Psoas muscle (tissue), 8 donors: ENCODE results near the gene NRF1. TPM values are rescaled to one million over a fixed set of nuclear protein-coding genes. Genes with fewer than 3 reads are reported as not detected.

Source experiments
- ATAC-seq, 4 donors: fragments of 200-7000 bp; cut with Tn5 transposase; one replicate each; pipeline ENCODE4 v1.9.1; 2020; ENCODE audit warnings: moderate library complexity in 3 of 4, mild to moderate bottlenecking in 2 of 4
- DNase-seq, 2 donors: peaks; one replicate each; pipeline ENCODE4 v3.0.0-alpha.2; 2020
- H3K27ac ChIP-seq: fragments of 200-600 bp; one replicate; pipeline ENCODE4 v1.8.0; 2022
- H3K27me3 ChIP-seq, 3 donors: fragments of 200-600 bp in 1 of 3; one replicate each; pipeline versions ENCODE4 v1.6.1 to v1.8.0; 2013 to 2022; ENCODE audit warnings: low read length in 2 of 3, mild to moderate bottlenecking in 2 of 3, moderate library complexity in 1 of 3; ENCODE audit not compliant: insufficient read depth in 3 of 3
- H3K36me3 ChIP-seq, 2 donors: fragments of 200-600 bp in 1 of 2; one replicate each; pipeline versions ENCODE4 v1.6.1 to v1.8.0; 2013 to 2022; ENCODE audit warnings: low read depth in 1 of 2, mild to moderate bottlenecking in 1 of 2, moderate library complexity in 1 of 2; ENCODE audit not compliant: insufficient read depth in 1 of 2
- H3K4me1 ChIP-seq: fragments of 200-600 bp; one replicate; pipeline ENCODE4 v1.8.0; 2022
- H3K4me3 ChIP-seq: fragments of 200-600 bp; one replicate; pipeline ENCODE4 v1.8.0; 2022; ENCODE audit warnings: mild to moderate bottlenecking
- H3K9me3 ChIP-seq: fragments of 200-600 bp; one replicate; pipeline ENCODE4 v1.8.0; 2022
- CTCF ChIP-seq: fragments of 200-600 bp; IDR thresholded peaks from one replicate; pipeline ENCODE4 v1.8.0; 2022; ENCODE audit warnings: antibody characterized with exemption
- WGBS, 3 donors: extraction: QIAGEN DNeasy Blood & Tissue Kit; methylation state at CpG; one replicate each; pipeline versions ENCODE4 v1.1.6 to v1.1.7; 2013; 5-methylcytosine and 5-hydroxymethylcytosine counted together
- intact Hi-C, 2 donors: fragments of 100-400 bp; cut with DNase I; formaldehyde crosslinking; loops; one replicate each; pipeline versions ENCODE4 v1.11.0 to v1.14.2; 2022
- polyA plus RNA-seq, 3 donors: library from polyadenylated mRNA; stranded (reverse); fragments of 200-250 nt; gene quantifications; one replicate each; pipeline ENCODE4 v1.2.3, GENCODE V29; 2013
- total RNA-seq, 4 donors: library from RNA; stranded (reverse); fragmentation: NEBNext Ultra II Directional in 2 of 4; extraction: Animal tissue kit (Norgen Biotek cat#: 25700) in 2 of 4; gene quantifications; one replicate each; pipeline versions ENCODE4 v1.2.1 to v1.2.4, GENCODE V29; 2021 to 2023
- donor health status: healthy with polysubstance abuse.
- donor health status: DM: no; HTN: no; CAD: no; lungs with moderate emphysema.
- donor health status: Bipolar disorder and iron deficiency.
- donor health status: healthy.
- donor health status: DM: yes; HTN: yes; CAD: no.
- donor health status: DM: no; HTN: no; CAD: no.
- donor health status: DM: no; HTN: no; CAD: no.
- donor health status: DM: yes; HTN: yes; CAD: no.

Gene NRF1
- total and polyA plus RNA-seq, 7 donors = 4.4 to 13.7 (median 10.0) TPM

- H3K9me3 ChIP-seq = no peaks in the 10 kb centered on the region
- no peak overlapping the region for H3K4me3 ChIP-seq
- no peak overlapping the region for H3K27ac ChIP-seq
- WGBS, 3 donors = 81 to 85% (median 82%) methylated on average over 13 to 15 of the region's 15 CpGs
- no peaks in the 10 kb centered on the region for H3K4me1 ChIP-seq
- no peaks in the 10 kb centered on the region for H3K36me3 ChIP-seq
- intact Hi-C loops = no loop called here
- ATAC-seq (no peak), DNase-seq (no peak)
- TF ChIP-seq CTCF = no peak
- H3K27me3 ChIP-seq = peaks cover 0 to 8% (median 4%) of the 10 kb centered on the region in 3 donors
Observed at GRCh38 chr7:129772646-129773280, 161.2 kb downstream of the NRF1 start.

GRCh38 chr7:129773328-129773731 is 161.8 kb downstream of the NRF1 start:
- no peaks in the 10 kb centered on the region for H3K9me3 ChIP-seq
- no peak overlapping the region for H3K4me3 ChIP-seq
- intact Hi-C loops = no loop called here
- no peak overlapping the region for H3K27ac ChIP-seq
- DNase-seq = no peak
- 75 to 92% (median 80%) methylated on average over 3 to 5 of the region's 5 CpGs for WGBS, 3 donors
- no peak for ATAC-seq
- H3K36me3 ChIP-seq = no peaks in the 10 kb centered on the region
- TF ChIP-seq CTCF = no peak
- no peaks in the 10 kb centered on the region for H3K4me1 ChIP-seq
- peaks cover 0 to 14% (median 9%) of the 10 kb centered on the region in 3 donors for H3K27me3 ChIP-seq

GRCh38 chr7:129773871-129774270 is 162.4 kb downstream of the NRF1 start:
- ATAC-seq (no peak), DNase-seq (no peak)
- Histone ChIP-seq H3K36me3 (no peaks in the 10 kb centered on the region), H3K27ac (no peak overlapping the region), H3K4me1 (no peaks in the 10 kb centered on the region), H3K9me3 (no peaks in the 10 kb centered on the region), H3K27me3 (peaks cover 0 to 19% (median 14%) of the 10 kb centered on the region in 3 donors), H3K4me3 (no peak overlapping the region)
- 92 to 100% (median 93%) methylated on average over 3 of the region's 3 CpGs for WGBS, 3 donors
- intact Hi-C loops = no loop called here
- TF ChIP-seq CTCF = no peak

- no peak overlapping the region for H3K4me3 ChIP-seq
- peaks cover 0 to 24% (median 19%) of the 10 kb centered on the region in 3 donors for H3K27me3 ChIP-seq
- no peaks in the 10 kb centered on the region for H3K4me1 ChIP-seq
- 79 to 82% (median 80%) methylated on average over 11 of the region's 11 CpGs for WGBS, 3 donors
- intact Hi-C loops = no loop called here
- H3K9me3 ChIP-seq = no peaks in the 10 kb centered on the region
- H3K36me3 ChIP-seq = no peaks in the 10 kb centered on the region
- no peak overlapping the region for H3K27ac ChIP-seq
- DNase-seq = no peak
- ATAC-seq = no peak
- TF ChIP-seq CTCF = no peak
Observed at GRCh38 chr7:129774359-129774758, 162.8 kb downstream of the NRF1 start.
